H1 (cell line): ENCODE measurements around the gene CADPS.

Experiments
- BRCA1 ChIP-seq: IDR thresholded peaks from 2 replicates; pipeline ENCODE4 v1.6.1; 2012; ENCODE audit warnings: low read depth, low read length, improper control_type of control experiment
- CTCF ChIP-seq, 3 experiments: IDR thresholded peaks; 1 replicate in 2 of 3; 2 replicates in 1 of 3; pipeline versions ENCODE4 v1.5.1 to v1.6.1; 2011; ENCODE audit warnings: low read length in 3 of 3, mild to moderate bottlenecking in 3 of 3, inconsistent platforms in 2 of 3, low read depth in 1 of 3, moderate library complexity in 1 of 3; ENCODE audit not compliant: insufficient read depth in 1 of 3; ENCODE audit errors: control extremely low read depth in 1 of 3
- GABPA ChIP-seq: IDR thresholded peaks from 2 replicates; pipeline ENCODE4 v1.6.1; 2011; ENCODE audit warnings: mild to moderate bottlenecking, low read length, moderate library complexity, borderline replicate concordance; ENCODE audit not compliant: insufficient read depth
- HDAC6 ChIP-seq: IDR thresholded peaks from one replicate; pipeline ENCODE4 v1.7.1; 2012; ENCODE audit warnings: low read depth, mild to moderate bottlenecking, inconsistent platforms, low read length, moderate library complexity
- POLR2A ChIP-seq, 2 experiments: IDR thresholded peaks; 1 replicate in 1 of 2; 2 replicates in 1 of 2; pipeline ENCODE4 v1.6.1; 2011; ENCODE audit warnings: low read depth in 2 of 2, low read length in 2 of 2, mild to moderate bottlenecking in 2 of 2; ENCODE audit errors: control extremely low read depth in 1 of 2
- POLR2AphosphoS5 ChIP-seq: IDR thresholded peaks from 2 replicates; pipeline ENCODE4 v1.6.1; 2011; ENCODE audit warnings: low read depth, low read length
- SP1 ChIP-seq: IDR thresholded peaks from 2 replicates; pipeline ENCODE4 v1.6.1; 2011; ENCODE audit warnings: low read depth, low read length
- YY1 ChIP-seq: IDR thresholded peaks from 2 replicates; pipeline ENCODE4 v1.6.1; 2011; ENCODE audit warnings: low read depth, mild to moderate bottlenecking, low read length
- ZNF274 ChIP-seq: IDR thresholded peaks from 2 replicates; pipeline ENCODE4 v1.7.0; 2012; ENCODE audit warnings: low read length, borderline replicate concordance; ENCODE audit errors: extremely low read depth

GRCh38 chr3:62737449-62737848 is 137.8 kb downstream of the CADPS start:
- no peak for TF ChIP-seq BRCA1
- no peak for TF ChIP-seq POLR2AphosphoS5
- no peak for TF ChIP-seq CTCF (IDR thresholded peaks at IDR 0.05; ENCODE audit: control extremely low read depth in 1 of 3, insufficient read depth in 1 of 3, low read depth in 1 of 3, low read length in 3 of 3)
- TF ChIP-seq SP1: no peak
- TF ChIP-seq ZNF274: no peak
- TF ChIP-seq GABPA: no peak
- TF ChIP-seq YY1: no peak
- TF ChIP-seq HDAC6: no peak
- no peak for TF ChIP-seq POLR2A (IDR thresholded peaks at IDR 0.05; ENCODE audit: control extremely low read depth in 1 of 2, low read depth in 2 of 2, low read length in 2 of 2)
